ENCODE measurements around the gene RBM15. TPM values are rescaled to one million over a fixed set of nuclear protein-coding genes. Genes with fewer than 3 reads are reported as not detected.

RBM15 gene
- total and polyA plus RNA-seq, 2 experiments from 2014 or later: 20.8 to 84.0 TPM

- TF ChIP-seq ZNF462 (CRISPR knock-in tag; IDR thresholded peaks at IDR 0.05) (no peak), CREB1 (CRISPR knock-in tag; IDR thresholded peaks at IDR 0.05; ENCODE audit: low read depth) (no peak), ZNF331 (CRISPR knock-in tag; IDR thresholded peaks at IDR 0.05; ENCODE audit: low read depth) (no peak)
- TF ChIP-seq, protein P1, sequence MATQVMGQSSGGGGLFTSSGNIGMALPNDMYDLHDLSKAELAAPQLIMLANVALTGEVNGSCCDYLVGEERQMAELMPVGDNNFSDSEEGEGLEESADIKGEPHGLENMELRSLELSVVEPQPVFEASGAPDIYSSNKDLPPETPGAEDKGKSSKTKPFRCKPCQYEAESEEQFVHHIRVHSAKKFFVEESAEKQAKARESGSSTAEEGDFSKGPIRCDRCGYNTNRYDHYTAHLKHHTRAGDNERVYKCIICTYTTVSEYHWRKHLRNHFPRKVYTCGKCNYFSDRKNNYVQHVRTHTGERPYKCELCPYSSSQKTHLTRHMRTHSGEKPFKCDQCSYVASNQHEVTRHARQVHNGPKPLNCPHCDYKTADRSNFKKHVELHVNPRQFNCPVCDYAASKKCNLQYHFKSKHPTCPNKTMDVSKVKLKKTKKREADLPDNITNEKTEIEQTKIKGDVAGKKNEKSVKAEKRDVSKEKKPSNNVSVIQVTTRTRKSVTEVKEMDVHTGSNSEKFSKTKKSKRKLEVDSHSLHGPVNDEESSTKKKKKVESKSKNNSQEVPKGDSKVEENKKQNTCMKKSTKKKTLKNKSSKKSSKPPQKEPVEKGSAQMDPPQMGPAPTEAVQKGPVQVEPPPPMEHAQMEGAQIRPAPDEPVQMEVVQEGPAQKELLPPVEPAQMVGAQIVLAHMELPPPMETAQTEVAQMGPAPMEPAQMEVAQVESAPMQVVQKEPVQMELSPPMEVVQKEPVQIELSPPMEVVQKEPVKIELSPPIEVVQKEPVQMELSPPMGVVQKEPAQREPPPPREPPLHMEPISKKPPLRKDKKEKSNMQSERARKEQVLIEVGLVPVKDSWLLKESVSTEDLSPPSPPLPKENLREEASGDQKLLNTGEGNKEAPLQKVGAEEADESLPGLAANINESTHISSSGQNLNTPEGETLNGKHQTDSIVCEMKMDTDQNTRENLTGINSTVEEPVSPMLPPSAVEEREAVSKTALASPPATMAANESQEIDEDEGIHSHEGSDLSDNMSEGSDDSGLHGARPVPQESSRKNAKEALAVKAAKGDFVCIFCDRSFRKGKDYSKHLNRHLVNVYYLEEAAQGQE (IDR thresholded peaks at IDR 0.05; ENCODE audit: unreplicated experiment): no peak
These were observed 55.3 kb downstream of the RBM15 start (continued) for GRCh38 chr1:110394493-110394820.

Other genes with a start within 250 kb of the RBM15 start
- not detected in 2 replicates for gene UBL4B, start 226.9 kb upstream of the RBM15 start, total RNA-seq (2014; rRNA removed; shearing (Covaris generic))
- not detected in 2 replicates for gene UBL4B, start 226.9 kb upstream of the RBM15 start, polyA plus RNA-seq (2016; fragmentation: Nextera tagmentation; extraction: Ambion mirVana)
- 0.17 and 0.27 TPM in 2 replicates for gene SLC6A17, start 188.9 kb upstream of the RBM15 start, total RNA-seq (2014; rRNA removed; shearing (Covaris generic))
- gene SLC6A17, start 188.9 kb upstream of the RBM15 start, polyA plus RNA-seq (2016; fragmentation: Nextera tagmentation; extraction: Ambion mirVana): 0.03 and 0.16 TPM in 2 replicates
- gene KCNC4, start 129.1 kb upstream of the RBM15 start, total RNA-seq (2014; rRNA removed; shearing (Covaris generic)): 10.5 and 10.7 TPM in 2 replicates
- 3.4 and 3.5 TPM in 2 replicates for gene KCNC4, start 129.1 kb upstream of the RBM15 start, polyA plus RNA-seq (2016; fragmentation: Nextera tagmentation; extraction: Ambion mirVana)
- gene SLC16A4, start 51.6 kb downstream of the RBM15 start, total RNA-seq (2014; rRNA removed; shearing (Covaris generic)): 0.50 and 0.94 TPM in 2 replicates
- 1.5 and 1.6 TPM in 2 replicates for gene SLC16A4, start 51.6 kb downstream of the RBM15 start, polyA plus RNA-seq (2016; fragmentation: Nextera tagmentation; extraction: Ambion mirVana)
- gene LAMTOR5, start 68.3 kb downstream of the RBM15 start, total RNA-seq (2014; rRNA removed; shearing (Covaris generic)): 41.0 and 52.6 TPM in 2 replicates
- 246 and 263 TPM in 2 replicates for gene LAMTOR5, start 68.3 kb downstream of the RBM15 start, polyA plus RNA-seq (2016; fragmentation: Nextera tagmentation; extraction: Ambion mirVana)
- not detected in 2 replicates for gene PROK1, start 111.8 kb downstream of the RBM15 start, total RNA-seq (2014; rRNA removed; shearing (Covaris generic))
- gene PROK1, start 111.8 kb downstream of the RBM15 start, polyA plus RNA-seq (2016; fragmentation: Nextera tagmentation; extraction: Ambion mirVana): not detected in 2 replicates
- not detected in 2 replicates for gene KCNA10, start 179.8 kb downstream of the RBM15 start, total RNA-seq (2014; rRNA removed; shearing (Covaris generic))
- not detected in 2 replicates for gene KCNA10, start 179.8 kb downstream of the RBM15 start, polyA plus RNA-seq (2016; fragmentation: Nextera tagmentation; extraction: Ambion mirVana)